Sigmoid colon (tissue), 4 donors: ENCODE results near the gene RCOR1.

Experiments used
- CTCF ChIP-seq, 4 experiments: fragments of 450-650 bp in 3 of 4; fragments of 200-600 bp in 1 of 4; IDR thresholded peaks; one replicate each; pipeline ENCODE4 v1.5.1; 2016 to 2019; ENCODE audit warnings: antibody characterized with exemption in 4 of 4, mild to moderate bottlenecking in 3 of 4, moderate library complexity in 2 of 4
- EP300 ChIP-seq, 4 donors: sonication (generic); formaldehyde crosslinking; IDR thresholded peaks; one replicate each; pipeline ENCODE4 v1.6.1; 2017; ENCODE audit warnings: antibody characterized with exemption in 4 of 4
- POLR2A ChIP-seq, 2 donors: fragments of 450-650 bp; IDR thresholded peaks; one replicate each; pipeline ENCODE4 v1.6.1; 2016; ENCODE audit warnings: antibody characterized with exemption in 2 of 2, mild to moderate bottlenecking in 2 of 2, moderate library complexity in 2 of 2

GRCh38 chr14:102616318-102616717 is 23.9 kb downstream of the RCOR1 start:
- no peak for TF ChIP-seq CTCF (IDR thresholded peaks at IDR 0.05)
- TF ChIP-seq POLR2A (IDR thresholded peaks at IDR 0.05): no peak
- no peak for TF ChIP-seq EP300 (IDR thresholded peaks at IDR 0.05)
